Measurements from ENCODE around the gene GPBP1.
"Not testable (repeated sequence)": the region's sequence is repeated elsewhere in the genome, so short reads cannot be mapped to it uniquely, and the experiment has no call there.

Gene GPBP1

DNA sequence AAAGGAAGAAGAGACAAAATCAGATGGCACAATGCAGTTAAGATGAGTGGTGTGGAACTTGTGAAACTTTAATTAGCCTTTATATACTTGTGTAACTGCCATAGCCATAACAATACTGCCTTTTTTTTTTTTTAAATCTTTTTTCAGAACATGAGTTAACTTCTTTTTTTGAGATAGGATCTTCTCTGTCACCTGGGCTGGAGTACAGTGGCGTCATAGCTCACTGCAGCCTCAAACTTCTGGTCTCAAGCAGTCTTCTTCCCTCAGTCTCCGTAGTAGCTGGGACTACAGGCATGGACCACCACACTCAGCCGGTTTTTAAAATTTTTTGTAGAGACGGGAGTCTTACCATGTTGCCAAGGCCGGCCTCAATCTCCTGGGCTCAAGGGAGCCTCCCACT is 37.2 kb downstream of the GPBP1 start:
- no peak for DNase-seq (ENCODE audit: low spot score)

DNA sequence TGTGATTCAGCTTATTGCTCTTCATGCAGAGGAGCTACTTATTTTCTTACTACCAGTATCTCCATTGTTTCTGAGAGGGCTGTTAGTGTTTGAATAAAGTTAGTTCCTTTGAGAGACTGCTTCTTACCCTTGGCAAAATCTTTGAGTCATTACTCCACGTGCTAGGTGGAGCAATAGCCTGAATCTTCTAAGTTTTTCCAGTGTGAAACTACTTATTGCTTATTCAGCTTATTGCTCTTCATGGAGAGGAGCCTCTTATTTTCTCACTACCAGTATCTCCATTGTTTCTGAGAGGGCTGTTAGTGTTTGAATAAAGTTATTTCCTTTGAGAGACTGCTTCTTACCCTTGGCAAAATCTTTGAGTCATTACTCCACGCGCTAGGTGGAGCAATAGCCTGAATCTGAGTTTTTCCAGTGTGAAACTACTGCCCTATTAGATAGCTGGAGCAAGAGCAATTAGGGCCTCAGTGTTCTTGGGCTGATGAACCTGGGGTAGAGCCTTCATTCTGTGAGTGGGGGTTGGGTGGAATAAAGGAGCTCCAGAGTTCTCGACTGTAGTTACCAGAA is 41.9 kb downstream of the GPBP1 start:
- no peak for DNase-seq (ENCODE audit: low spot score)

DNA sequence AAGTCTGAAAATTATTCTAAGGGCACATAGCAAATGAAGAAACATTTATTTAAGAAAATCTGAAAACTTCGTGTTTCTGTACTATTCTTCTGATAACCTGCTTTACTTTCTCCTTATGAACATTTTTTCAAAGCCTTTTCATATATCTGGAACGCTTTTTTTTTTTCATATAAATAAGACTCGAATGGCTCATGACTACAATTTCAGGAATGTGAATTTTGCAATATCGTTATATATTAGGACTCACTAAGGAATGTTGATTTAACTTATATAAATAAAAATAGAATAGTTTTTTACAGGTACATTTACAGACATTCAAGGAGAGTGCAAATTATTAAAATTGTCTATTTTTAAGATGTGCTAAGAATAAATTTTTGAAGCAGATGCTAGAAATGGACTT is 42.9 kb downstream of the GPBP1 start:
- DNase-seq (ENCODE audit: low spot score): no peak

DNA sequence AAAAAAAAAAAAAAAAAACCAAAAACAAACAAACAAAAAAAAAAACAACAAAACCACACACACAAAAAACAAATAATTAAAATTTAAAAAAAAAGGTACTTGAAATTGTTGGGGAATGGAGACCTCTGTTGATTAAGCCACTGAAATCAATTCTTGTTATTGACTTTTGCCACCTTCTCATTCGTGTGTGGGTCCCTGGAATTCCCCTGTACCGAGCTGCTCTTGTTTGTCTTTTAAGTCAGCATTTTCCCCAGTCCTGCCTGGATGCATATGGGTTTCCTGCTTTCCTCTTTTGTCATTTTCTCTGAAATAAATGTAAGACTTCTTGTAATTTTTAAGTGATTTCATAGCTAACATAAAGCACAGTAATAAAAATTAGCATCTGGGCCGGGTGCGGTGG is 45.5 kb downstream of the GPBP1 start:
- DNase-seq (ENCODE audit: low spot score): no peak

DNA sequence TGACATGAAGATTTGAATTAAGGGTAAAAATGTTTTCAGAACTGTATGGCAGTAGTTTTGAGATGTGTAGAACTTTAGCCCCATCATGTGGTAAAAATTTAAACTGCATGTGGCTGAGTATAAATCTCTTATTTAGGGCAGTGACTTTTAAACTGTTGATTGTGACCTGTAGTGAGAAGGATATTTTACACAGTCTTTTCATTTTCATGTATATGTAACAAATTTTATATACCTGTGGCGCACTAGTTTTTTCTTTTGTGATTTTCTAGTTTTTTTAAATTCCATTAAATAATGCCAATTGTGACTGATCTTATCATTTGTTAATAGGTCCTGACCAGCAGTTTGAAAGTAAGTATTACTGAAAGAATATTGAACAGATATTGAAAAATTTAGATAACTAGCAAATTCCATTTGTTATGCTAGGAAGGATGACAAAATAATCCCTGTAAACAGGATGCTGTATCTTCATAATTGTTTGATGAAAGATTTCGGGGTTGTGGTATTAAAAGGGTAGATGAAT is 47.2 kb downstream of the GPBP1 start:
- peak; percentile 87 for DNase-seq (ENCODE audit: low spot score)

DNA sequence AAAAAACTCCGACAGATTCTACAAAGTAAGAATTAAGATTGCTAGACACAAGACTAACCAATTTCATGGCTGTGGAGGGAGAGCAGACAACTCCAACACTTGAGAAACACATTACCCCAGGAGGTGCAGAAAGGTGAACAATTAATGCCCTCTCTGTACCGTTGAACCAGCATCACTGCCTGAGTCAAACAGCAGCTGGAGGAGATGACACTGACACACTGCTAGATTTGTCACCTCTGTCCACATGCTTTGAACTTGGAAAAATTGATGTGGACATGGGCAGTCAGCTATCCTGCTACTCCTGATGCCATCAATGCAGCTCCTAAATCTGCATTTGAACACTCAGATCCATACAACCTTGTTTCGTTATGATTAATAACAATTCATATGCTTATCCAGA is 51.7 kb downstream of the GPBP1 start:
- DNase-seq (ENCODE audit: low spot score): no peak

GRCh38 chr5:57229313-57229712 is 55.5 kb downstream of the GPBP1 start:
- no peak for DNase-seq (ENCODE audit: low spot score)

DNA sequence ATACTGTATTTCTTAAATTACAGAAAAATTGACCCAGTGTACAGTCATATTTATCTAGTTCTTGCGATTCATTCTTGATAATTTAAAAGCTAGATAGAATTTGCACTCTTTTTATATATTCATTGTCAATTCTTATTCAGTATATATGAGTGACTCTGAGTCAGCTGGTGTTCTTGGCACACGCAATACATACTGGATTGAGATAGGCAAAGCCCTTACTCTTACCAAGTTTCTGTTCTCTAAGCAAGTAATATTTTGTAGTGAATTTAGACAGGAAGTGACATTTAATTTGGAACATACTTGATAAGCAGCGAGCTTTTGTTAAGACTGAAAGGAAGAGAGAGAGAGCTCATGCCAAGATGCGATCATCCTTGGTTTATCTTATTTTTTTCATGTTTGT is 57.7 kb downstream of the GPBP1 start:
- no peak for DNase-seq (ENCODE audit: low spot score)

GRCh38 chr5:57232293-57233033 is 58.6 kb downstream of the GPBP1 start:
- no peak for DNase-seq (ENCODE audit: low spot score)

GRCh38 chr5:57243286-57244137 is 69.7 kb downstream of the GPBP1 start:
- no peak for DNase-seq (ENCODE audit: low spot score)

GRCh38 chr5:57244331-57244730 is 70.5 kb downstream of the GPBP1 start:
- no peak for DNase-seq (ENCODE audit: low spot score)

DNA sequence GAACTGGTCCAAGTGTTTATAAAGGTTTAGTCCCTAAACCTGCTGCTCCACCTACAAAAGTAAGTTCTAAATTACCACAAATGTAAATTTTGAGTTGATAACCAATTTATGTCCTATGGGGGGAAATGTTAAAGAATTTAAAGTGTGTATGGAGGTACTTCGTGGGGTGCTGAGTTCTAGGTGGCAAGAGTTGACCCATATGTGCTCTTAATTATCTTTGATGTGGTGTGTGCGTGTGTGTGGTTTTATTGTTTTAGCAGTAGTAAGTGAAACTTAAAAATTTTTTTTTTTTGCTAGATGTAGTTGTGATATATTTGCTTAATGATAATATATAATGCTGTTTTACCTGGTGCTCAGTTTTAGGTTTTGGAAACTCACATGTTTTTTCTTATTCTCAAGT is 72.6 kb downstream of the GPBP1 start:
- no peak for DNase-seq (ENCODE audit: low spot score)

- DNase-seq (ENCODE audit: low spot score): no peak
Observed at GRCh38 chr5:57247765-57248164, 73.9 kb downstream of the GPBP1 start.

- DNase-seq (ENCODE audit: low spot score): peak; percentile 61
Observed at GRCh38 chr5:57249265-57249874, 75.5 kb downstream of the GPBP1 start.

DNA sequence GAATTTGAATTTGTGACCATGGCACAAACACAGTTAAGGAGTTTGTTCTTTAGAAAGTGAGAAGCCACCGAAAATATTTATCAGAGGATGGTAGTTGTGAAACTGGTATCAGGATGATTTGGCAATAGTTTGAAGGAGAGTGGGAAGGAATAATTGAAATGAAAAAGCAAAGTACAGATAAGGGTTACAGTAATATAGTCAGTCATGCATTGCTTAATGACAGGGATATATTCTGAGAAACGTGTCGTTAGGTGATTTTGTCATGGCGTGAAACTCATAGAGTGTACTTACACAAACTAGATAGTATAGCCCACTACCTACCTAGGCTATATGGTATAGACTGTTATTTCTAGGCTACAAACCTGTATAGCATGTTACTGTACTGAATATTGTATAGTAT is 84.2 kb downstream of the GPBP1 start:
- no peak for DNase-seq (ENCODE audit: low spot score)

DNA sequence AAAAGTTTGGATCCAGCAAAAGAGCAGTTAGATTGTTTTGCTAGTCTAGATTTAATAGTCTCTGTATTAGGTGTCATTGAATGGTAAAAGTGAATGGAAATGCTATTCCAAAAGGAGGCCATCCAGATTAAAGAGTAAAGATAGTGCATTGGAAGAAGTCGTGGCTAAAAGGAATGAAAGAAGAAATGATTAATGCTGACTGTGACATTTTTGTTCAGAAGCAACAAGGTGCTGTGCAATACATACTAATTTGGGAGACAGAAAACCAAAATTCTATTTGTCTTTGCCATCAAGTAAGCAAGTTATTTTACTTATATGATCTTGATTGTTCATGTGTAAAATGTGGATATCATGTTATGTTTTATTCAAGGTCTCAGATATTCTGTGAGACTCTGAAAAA is 85.1 kb downstream of the GPBP1 start:
- no peak for DNase-seq (ENCODE audit: low spot score)

DNA sequence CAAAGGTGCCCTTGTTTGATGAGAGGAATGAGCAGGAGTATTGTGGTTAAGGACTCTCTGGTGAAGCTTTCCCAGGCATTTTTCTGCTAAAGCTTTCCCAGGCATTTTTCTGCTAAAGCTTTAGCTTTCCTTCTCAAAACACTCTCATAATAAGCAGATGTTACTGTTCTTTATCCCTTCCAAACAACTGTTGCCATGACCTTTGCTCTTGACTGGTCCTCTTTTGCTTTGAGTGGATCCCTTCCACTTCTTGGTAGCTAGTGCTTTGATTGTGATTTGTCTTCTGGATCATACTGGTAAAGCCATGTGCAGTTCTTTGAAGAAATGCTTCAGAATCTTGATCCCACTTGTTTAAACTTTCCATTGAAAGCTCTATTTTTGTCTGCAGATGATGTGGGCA is 85.8 kb downstream of the GPBP1 start:
- DNase-seq (ENCODE audit: low spot score): no peak

DNA sequence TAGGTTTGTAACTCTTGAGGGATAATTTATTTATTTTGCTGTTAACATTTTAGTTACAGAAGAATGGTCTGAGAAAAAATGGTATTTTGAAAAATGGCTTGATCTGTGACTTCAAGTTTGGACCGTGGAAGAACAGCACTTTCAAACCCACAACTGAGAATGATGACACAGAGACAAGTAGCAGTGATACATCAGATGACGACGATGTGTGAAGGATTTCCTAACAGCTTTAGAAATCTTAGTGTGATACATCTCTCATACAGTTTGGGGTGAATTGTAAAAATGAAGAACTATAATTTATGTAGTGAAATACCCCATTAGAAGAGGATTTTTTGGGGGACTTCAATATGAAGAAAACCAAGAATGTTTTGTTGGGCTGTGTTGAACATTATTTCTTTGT is 88.7 kb downstream of the GPBP1 start:
- no peak for DNase-seq (ENCODE audit: low spot score)

- no peak for DNase-seq (ENCODE audit: low spot score)
Observed at GRCh38 chr5:57267805-57268204, 93.9 kb downstream of the GPBP1 start.

- DNase-seq (ENCODE audit: low spot score): no peak
Observed at GRCh38 chr5:57276353-57276752, 102.5 kb downstream of the GPBP1 start.

- DNase-seq (ENCODE audit: low spot score): peak; percentile 27
Observed at GRCh38 chr5:57277085-57277484, 103.2 kb downstream of the GPBP1 start.

DNA sequence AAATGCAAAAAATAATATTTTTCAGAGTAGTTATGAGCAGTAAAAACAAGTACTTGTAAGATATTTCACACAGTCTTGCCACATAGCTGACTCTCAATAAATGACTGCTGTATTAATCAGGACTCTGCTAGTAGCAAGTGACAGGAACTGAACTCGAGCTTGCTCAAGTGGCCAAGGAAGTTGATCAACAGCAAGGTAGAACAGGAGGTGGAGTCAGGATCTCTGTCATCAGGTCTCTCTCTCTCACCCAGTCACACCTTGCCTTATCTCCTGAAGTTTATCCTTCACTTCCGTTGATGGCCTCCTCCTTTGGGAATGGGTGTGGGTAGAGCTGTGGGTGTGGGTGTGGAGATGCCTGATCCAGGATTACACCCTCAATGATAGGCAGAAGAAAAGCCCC is 107.0 kb downstream of the GPBP1 start:
- no peak for DNase-seq (ENCODE audit: low spot score)

DNA sequence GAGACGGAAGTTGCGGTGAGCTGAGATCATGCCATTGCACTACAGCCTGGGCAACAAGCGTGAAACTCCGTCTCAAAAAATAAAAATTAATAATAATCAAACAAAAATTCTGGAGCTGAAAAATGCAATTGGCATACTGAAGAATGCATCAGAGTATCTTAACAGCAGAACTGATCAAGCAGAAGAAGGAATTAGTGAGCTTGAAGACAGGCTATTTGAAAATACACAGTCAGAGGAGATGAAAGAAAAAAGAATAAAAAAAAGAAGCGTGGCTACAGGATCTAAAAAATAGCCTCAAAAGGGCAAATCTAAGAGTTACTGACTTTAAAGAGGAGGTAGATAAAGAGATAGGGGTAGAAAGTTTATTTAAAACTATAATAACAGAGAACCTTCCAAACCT is 111.2 kb downstream of the GPBP1 start:
- not testable (repeated sequence) for DNase-seq (ENCODE audit: low spot score)
